OCI-LY7 (cell line): ENCODE data around the gene TUBA1C.

Experiments
- CTCF ChIP-seq: fragments of 200-600 bp; sonication (generic); conservative IDR thresholded peaks from 2 replicates; pipeline ENCODE4 v1.5.1; 2014; ENCODE audit warnings: mild to moderate bottlenecking, antibody characterized with exemption, low read length, moderate library complexity, mixed read lengths
- EZH2phosphoT487 ChIP-seq: fragments of 200-600 bp; sonication (generic); IDR thresholded peaks from 2 replicates; pipeline ENCODE4 v1.6.1; 2018; ENCODE audit warnings: low read depth, borderline replicate concordance, mild to moderate bottlenecking, mixed run types, antibody characterized with exemption, low read length, moderate library complexity, mixed read lengths

- TF ChIP-seq CTCF (no peak), EZH2phosphoT487 (no peak)
Observed at GRCh38 chr12:49294804-49295081, 29.9 kb downstream of the TUBA1C start.
